ENCODE measurements around the gene CNTNAP5.

Gene CNTNAP5

DNA sequence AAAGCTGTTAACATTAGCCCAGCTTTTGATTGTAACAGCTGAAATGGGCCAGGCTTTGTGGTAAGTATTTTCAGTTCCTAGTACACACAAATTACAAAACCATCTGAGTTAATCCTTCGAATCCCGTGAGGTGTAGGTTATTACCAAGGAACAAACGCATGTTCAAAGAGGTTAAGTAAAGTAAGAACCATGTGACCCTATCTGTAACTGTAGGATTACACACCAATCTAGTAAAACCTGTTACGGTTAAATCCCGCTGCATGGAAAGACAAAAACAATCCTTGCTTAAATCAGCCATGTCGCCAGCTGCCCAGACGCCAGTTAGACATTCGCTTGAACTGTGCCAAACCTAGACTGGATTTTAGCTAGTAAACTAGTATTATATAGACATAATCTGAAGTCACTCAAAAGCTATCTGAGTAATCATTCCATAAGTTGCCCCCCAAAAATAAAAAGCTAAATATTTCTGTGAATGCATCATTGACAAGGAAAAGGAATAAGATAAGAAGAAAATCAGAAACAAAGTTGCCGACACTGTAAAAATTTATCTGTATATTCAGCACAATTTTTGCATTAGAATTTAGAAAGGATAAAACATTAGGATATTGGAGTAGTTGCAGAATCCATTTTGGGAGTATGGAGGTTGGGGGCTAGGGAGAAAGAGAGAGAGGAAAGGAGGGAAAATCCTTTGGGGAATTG, 638.0 kb downstream of the CNTNAP5 start:
- in situ Hi-C loops (cut with MboI; ENCODE audit: low sequenced_read_pairs), result no loop called here

DNA sequence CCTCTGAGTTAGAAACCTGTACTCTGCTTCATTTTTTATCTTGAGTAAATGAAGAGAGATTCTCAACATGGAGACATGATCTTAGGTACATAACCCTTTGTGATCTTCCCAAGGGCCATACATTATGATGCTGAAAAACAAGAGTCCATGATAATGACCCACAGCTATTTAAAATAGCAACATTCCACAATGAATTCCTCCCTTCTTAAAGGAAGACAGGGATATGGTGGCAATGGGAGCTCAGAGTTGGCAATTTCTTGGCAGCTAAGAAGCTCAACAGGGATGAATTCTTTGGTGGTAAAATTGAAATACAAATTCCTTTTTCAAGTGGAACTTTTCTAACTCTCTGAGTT, 638.5 kb downstream of the CNTNAP5 start:
- in situ Hi-C loops (cut with MboI; ENCODE audit: low sequenced_read_pairs), result no loop called here

DNA sequence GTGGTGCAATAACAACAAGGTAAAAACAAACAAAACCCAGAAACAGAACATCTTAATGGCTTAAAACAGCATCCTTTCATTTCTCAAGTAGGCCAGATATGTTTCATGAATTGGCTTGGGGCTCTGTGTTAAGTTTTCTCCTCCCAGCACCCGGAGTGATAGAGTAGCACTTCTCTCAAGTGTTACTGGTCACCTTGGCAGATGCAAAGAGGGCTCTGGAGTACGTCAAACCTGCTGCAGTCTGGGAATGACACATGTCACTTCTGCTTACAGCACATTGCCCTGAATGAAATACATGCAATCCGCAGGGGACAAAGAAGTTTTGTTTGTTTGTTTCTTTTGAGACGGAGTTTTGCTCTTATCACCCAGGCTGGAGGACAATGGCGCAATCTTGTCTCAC, 639.3 kb downstream of the CNTNAP5 start:
- in situ Hi-C loops (cut with MboI; ENCODE audit: low sequenced_read_pairs), result no loop called here

DNA sequence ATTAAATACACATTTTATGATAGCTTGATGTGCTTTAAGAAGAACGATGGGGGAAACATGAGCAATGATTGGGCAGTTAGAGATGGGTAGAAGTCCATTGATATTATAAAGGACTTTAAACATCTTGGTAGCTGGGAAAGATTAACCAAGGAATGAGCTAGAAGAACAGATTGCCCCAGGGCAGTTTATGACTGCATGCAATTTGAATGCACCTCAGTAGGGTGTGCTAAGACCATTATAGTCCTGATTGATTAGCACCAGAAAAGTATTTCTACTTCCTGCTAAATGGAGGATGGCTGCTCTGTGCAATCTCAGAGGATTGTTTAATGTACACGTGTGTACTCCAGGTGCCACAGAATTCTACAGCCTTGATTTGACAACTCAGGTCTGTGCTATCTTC, 641.9 kb downstream of the CNTNAP5 start:
- in situ Hi-C loops (cut with MboI; ENCODE audit: low sequenced_read_pairs), result no loop called here

DNA sequence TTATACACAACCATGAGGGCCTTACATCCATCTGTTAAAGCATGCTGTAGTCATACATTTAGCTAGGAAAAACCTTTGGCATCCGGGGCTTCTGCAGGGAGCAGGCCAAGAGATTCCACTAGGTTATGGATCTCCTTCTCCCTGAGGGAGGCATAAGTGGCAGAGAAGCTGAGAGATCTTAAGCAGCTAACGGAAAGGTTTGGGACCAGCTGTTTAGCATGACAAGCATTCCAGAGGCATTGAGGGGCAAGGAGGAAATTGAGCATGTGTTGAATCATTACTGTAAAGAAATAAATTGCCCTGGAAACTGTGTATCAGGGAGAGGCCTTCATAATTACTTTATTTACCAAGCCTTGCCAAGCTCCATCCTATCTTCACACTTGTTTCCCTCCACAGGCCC, 643.1 kb downstream of the CNTNAP5 start:
- in situ Hi-C loops (cut with MboI; ENCODE audit: low sequenced_read_pairs), result no loop called here

DNA sequence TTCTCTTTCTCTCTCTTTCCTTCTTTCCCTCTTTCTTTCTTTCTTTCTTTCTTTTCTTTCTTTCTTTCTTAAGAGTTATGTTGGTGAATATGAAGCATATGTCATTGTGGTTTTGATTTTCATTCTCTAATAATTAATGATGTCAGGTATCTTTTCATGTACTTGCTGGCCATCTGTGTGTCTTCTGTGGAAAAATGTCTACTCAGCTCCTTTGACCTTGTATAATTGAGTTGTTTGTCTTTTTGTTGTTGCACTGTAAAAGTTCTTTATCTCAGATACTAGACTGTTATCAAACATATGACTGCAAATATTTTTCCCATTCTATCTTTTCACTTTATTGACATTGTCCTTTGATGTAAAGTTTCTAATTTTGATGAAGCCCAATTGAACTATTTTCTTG, 645.1 kb downstream of the CNTNAP5 start:
- in situ Hi-C loops (cut with MboI; ENCODE audit: low sequenced_read_pairs), result no loop called here

DNA sequence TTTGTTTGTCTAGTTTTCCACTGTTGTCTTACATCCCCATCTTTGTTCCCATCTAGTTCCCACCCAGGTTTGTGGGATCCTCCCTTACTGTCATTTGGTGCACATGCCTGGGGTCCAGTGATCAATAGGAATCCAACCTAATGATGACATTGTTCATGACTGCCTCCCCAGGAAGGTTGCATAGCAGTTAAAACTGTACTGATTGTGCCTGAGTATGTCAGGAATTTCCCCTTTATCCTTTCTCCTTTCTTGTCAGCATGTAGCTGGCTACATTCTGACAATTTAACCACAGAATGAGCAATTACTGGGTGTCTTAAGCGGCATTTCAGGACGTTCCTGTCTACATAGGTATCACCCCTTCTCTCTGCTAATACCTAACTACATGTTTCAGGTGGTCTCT, 653.0 kb downstream of the CNTNAP5 start:
- in situ Hi-C loops (cut with MboI; ENCODE audit: low sequenced_read_pairs), result no loop called here

DNA sequence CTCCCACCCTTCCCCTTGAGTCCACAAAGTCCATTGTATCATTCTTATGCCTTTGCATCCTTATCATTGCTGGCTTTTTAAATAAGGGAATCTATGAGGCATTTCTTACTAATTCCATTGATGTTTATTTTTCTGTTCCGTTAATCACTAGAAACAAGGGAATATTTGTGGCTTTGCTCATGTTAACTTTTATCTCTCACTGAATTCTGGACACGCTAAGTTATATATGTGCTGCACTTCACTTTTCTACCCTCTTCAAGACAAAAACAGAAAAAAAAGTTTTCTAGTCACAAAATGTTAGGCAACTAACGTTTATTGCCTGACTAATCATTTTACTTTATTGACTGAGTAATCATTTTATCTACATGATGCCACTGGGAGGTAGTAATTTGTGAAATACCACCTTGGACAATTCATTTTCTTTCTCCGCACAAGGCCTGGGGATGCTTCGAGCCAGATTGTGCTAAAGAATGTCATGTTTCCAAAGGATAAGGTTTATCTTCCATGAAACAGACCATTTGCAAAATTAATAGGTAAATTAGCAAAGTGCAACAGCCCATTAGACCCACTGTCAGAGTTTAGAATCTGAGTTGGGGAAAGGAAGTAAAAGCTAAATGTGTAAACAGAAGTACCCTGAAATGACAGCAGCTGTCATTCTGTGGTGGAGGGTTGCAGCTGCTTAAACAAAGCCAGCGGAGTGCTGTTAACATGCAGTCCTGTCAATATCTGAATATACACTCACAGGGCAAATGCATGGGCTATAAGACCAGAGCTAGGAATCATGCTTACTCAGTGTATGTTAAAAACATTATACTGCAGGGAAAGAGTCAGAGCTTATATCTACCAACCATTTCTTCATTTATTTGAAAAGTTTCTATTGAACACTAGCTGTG, 658.7 kb downstream of the CNTNAP5 start:
- in situ Hi-C loops (cut with MboI; ENCODE audit: low sequenced_read_pairs), result no loop called here

DNA sequence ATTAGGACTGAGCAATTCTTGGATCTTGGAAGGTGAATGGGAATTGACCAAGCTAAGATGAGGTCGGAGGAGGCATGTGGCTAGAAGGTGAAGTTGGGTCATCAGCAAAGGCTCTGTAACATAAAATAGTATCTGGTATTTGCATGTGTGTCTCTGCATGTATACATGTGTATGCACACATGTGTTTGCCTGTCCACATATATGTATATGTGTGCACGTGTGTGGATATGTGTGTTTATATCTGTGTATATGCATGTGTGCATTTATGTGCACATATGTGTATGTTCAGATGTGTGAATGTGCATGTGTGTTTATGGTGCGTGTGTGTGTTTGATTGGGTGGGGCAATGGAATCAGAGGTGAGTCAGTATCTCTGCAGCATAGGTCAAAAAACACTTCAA, 664.3 kb downstream of the CNTNAP5 start:
- in situ Hi-C loops (cut with MboI; ENCODE audit: low sequenced_read_pairs), result no loop called here

DNA sequence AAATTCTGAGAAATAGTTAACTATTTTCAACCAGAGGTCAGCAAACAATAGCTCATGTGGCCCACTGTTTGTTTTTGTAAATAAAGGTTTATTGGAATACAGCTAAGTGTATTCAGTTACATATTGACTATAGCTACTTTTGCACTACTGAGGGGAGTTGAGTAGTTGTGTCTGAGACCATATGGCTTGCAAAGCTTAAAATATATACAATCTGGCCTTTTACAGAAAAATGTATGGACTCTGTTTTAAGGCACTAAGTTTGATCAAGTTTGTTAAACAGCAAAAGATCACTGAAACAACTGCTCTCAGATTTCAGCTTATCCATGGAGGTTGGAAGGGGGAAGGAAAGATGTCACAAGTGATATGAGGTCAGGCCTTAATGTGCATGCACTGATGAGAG, 667.1 kb downstream of the CNTNAP5 start:
- in situ Hi-C loops (cut with MboI; ENCODE audit: low sequenced_read_pairs), result no loop called here

DNA sequence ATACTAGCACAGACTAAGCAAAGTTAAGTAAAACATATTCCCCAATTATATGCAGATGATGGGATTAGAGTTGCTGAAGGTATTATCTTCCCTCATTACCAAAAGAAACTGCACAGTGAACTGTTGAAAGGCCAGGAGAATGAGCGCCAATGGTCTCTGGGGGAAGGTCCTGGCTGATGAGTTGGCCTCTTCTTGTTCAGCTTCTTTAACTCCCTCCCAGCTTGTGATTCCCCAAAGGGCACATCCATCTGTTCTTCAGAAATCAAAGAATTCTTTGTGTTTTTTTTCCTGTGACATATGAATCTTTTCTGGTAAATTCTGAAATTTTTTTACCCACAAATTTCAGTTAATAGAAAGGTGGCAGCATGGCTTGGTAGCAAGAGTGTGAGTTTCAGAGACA, 667.6 kb downstream of the CNTNAP5 start:
- in situ Hi-C loops (cut with MboI; ENCODE audit: low sequenced_read_pairs), result no loop called here

DNA sequence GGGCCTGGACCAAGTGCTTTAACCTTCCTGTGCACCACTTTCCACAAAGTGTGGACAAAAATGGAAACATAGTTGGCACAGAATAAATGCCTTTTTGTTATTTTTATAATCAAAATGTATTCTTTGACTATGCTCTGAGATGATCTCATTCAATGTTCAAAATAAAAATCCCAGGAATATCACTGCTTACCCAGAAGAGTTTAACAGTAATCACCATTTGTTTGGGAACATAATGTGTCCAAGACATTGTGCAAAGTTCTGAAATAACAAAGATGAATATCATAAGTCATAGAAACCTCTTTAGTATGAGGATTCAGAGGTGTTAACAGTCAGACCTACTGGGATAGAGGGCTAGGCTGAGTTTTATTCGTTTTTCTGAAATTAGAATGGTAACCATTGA, 668.1 kb downstream of the CNTNAP5 start:
- in situ Hi-C loops (cut with MboI; ENCODE audit: low sequenced_read_pairs), result no loop called here

DNA sequence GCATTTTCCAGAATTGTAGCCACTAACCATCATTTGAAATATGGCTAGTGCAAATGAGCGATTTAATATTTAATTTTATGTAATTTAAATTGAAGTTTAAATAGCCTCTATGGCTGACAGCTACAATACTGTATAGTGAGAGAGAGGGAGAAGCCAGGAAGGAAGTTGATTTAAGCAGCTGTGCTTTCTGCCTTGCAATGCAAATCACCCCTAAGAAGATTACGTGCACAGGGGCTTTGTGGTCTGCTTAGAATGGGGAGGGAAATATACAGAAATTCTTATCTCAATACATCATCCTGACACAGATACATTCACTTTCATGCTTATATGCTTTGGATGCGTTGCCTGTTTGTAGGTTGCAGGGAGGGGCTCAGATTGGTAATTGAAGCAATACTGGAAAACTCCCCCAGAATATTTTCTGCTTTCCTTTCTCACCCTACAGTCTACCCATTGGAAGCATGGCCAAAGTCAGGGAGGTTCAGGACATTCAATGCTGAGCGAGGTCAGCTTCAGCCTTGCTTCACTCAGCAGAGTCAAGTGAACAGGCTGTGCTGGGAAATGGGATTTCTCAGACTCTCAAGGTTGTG, 674.0 kb downstream of the CNTNAP5 start:
- in situ Hi-C loops (cut with MboI; ENCODE audit: low sequenced_read_pairs), result no loop called here

DNA sequence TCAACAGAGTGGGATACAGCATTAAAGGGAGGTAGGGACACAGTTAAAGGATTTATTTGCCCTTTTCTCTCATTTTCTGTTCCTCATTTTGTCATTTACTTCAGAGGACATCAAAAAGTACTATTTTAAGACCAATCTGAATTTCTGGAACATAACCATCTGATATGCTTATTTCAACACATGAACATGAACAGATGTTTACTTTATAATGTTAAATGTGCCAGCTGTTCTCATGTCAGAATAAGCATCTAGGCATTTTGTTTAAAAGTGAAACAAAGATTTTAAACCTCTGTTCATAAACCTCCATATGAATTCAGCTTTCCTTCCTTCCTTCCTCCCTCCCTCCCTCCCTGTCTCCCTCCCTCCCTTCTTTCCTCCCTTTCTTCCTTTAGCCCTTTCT, 677.7 kb downstream of the CNTNAP5 start:
- in situ Hi-C loops (cut with MboI; ENCODE audit: low sequenced_read_pairs), result no loop called here

DNA sequence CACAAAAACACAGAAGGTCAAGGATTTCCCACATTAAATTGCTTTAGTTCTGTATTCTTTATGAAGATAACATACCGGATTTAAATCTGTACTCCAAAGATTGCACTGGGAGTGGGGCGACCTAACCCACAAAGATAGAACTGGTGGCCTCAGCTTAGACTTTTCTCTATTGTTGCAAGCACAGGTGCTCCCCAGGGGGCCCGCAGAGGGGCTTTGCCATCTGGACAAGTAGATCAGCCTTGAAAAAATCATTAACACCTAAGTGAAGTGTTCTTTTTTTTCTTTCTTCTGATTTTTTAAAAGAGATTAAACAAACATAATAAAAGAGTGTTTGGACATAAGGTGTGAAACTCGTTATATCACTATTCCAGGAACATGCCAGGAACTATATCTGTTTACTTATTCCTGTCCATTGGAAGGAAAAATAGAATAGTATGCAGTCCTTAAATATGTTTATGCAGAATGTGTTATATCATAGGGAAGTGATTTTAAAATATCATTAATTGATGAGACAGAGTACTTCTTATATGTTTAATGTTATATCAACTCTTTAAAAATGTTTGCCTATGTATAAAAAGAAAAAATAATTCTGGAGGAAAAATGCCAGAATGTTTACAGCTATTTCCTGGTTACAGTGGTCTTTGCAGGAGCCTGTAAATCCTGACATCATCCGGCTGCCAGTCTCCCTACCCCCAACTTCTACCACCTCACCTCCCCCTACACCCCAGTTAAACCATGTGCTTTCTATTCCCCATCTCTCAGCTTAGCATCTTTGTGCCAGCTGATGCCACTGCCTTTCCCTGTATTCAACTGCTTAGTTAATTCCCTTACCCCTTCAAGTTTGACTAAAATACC, 679.2 kb downstream of the CNTNAP5 start:
- in situ Hi-C loops (cut with MboI; ENCODE audit: low sequenced_read_pairs), result no loop called here

DNA sequence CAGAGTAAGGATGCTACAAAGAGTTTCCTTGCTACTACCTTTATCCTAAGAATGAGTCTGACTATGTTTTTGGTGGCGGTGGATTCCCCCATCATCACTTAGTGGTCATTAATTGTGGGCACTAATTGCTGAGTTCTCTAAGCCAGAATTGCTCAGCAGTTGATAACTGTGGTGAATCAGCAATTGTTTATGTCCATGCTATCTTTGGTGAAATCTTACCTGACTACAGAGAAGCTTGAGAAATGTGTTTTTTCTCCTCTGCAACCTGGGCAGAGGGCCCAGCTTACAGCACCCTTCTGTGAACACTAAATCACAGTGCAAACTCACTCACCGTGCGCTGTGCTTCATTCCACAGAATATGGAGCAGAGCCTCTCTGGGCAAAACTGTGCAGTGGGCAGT, 683.6 kb downstream of the CNTNAP5 start:
- in situ Hi-C loops (cut with MboI; ENCODE audit: low sequenced_read_pairs), result no loop called here

DNA sequence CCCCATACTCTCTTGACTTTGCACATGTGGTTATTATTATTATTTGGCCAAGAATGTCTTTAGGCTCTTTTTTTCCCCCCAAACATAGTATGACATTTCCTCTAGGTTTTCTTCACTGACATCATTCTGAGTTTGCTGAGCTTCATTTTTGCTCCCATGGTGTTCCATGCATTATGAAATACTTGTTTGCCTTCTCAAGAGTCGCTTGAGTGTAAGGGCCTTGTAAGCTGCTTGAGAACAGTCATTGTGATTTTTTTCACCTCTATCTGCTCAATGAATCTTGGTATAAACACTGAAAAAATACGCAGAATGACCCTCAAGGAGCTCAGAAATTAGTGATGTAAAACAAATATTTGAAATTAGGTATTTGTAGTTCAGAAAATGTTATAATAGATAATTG, 688.9 kb downstream of the CNTNAP5 start:
- in situ Hi-C loops (cut with MboI; ENCODE audit: low sequenced_read_pairs), result no loop called here

DNA sequence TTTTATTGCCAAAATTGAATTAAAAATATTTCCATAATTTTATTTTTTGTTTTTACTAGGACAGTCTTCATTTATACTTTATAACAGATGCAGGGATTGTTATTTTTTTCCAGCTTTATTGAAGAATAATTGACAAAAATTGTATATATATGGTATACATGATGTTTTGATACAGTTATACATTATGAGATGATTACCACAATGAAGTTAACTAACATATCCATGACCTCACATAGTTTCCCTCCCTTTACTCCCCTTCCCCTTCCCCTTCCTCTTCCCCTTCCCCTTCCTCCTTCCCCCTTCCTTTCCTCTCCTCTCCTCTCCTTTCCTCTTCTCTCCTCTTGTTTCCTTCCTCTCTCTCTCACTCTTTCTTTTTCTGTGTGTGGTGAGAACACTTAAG, 700.1 kb downstream of the CNTNAP5 start:
- in situ Hi-C loops (cut with MboI; ENCODE audit: low sequenced_read_pairs), result no loop called here

DNA sequence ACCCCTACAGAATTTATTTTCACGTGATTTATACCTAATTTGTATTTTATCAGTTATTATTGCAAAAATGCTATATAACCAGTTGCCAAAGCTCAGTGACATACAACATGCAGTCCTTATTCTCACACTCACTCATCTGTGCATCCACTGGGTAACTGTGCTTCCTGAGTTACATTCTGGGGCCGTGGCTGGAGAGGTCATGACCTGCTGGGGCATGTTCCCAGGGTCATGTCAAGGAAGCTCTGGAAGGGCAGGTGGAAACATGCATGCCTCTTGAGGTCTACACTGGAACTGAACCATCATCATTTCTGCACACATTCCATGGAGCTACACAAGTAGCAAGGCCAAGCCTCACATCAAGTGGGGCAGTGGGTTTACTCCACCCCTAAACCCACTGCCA, 715.5 kb downstream of the CNTNAP5 start:
- in situ Hi-C loops (cut with MboI; ENCODE audit: low sequenced_read_pairs), result no loop called here

DNA sequence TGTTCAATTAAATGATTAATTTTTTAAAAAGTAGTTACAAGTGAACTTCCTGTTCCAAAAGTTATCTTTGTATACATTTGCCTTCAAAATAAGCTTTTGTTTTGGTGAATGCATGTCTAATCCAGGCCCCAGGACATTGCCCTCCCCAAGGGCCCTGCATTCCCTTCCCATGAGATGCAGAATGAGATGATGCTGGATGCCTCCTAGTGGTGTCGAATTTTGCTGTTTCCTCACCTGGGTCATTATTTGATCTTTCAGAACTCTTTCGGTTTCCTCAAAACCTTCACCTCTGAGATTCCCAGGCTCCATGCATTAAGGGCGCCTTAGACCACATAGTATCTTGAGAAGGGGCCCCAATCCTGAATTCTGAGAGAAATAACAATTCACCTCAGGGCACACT, 728.8 kb downstream of the CNTNAP5 start:
- in situ Hi-C loops (cut with MboI; ENCODE audit: low sequenced_read_pairs), result no loop called here

DNA sequence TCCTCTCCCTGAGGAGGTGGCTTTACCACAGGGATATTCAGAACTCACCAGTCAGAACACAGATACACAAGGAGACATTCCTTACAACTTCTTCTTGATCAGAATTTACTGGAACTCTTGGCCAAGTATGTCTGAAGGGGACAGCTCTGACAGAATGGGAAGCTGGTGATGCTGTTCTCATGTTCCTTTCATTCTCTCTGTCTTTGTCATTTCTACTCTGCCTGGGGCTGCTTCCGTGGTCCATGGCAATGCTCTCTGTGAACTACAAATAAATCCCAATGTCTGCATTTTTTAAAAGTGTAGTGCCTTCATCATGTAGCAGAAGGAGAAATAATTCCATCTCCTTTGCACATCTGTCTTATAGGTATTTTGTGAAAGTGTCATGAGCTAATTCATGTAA, 730.3 kb downstream of the CNTNAP5 start:
- in situ Hi-C loops (cut with MboI; ENCODE audit: low sequenced_read_pairs), result no loop called here

Data from HL-60/S4 treated with retinoic acid at 250 ng/mL for 4 days and 3 days (cell line).